Loucy (cell line): ENCODE results near the gene FAM237A.

ENCODE experiments used
- H2AFZ ChIP-seq: fragments of 200-600 bp; sonication (generic); 2 replicates; pipeline ENCODE4 v1.6.0; 2016; ENCODE audit warnings: antibody characterized with exemption, mild to moderate bottlenecking, low read length, moderate library complexity
- H3F3A ChIP-seq: fragments of 200-600 bp; 2 replicates; pipeline ENCODE4 v1.6.0; 2016; ENCODE audit warnings: antibody characterized with exemption, low read depth, mild to moderate bottlenecking
- H3K27me3 ChIP-seq: fragments of 200-600 bp; sonication (generic); 2 replicates; pipeline ENCODE4 v1.6.1; 2014; ENCODE audit warnings: low read length, mild to moderate bottlenecking; ENCODE audit not compliant: insufficient read depth, poor library complexity, severe bottlenecking
- H3K36me3 ChIP-seq: fragments of 200-600 bp; sonication (generic); 2 replicates; pipeline ENCODE4 v1.6.1; 2016; ENCODE audit warnings: low read length; ENCODE audit not compliant: insufficient read depth
- H3K4me1 ChIP-seq: fragments of 200-600 bp; sonication (generic); 2 replicates; pipeline ENCODE4 v1.5.1; 2014; ENCODE audit warnings: low read length, mild to moderate bottlenecking; ENCODE audit not compliant: insufficient read depth, poor library complexity, severe bottlenecking
- H3K4me2 ChIP-seq: fragments of 200-600 bp; sonication (generic); 2 replicates; pipeline ENCODE4 v1.6.0; 2014; ENCODE audit warnings: antibody characterized with exemption, low read length, low read depth, mild to moderate bottlenecking; ENCODE audit not compliant: poor library complexity, severe bottlenecking
- H3K4me3 ChIP-seq: fragments of 200-600 bp; sonication (generic); 2 replicates; pipeline ENCODE4 v1.5.1; 2014; ENCODE audit warnings: low read length, mild to moderate bottlenecking, mixed read lengths; ENCODE audit not compliant: poor library complexity, severe bottlenecking
- H3K79me2 ChIP-seq: fragments of 200-600 bp; sonication (generic); 2 replicates; pipeline ENCODE4 v1.6.1; 2014; ENCODE audit warnings: low read length; ENCODE audit not compliant: insufficient read depth
- H3K9ac ChIP-seq: fragments of 200-600 bp; sonication (generic); 2 replicates; pipeline ENCODE4 v1.6.0; 2014; ENCODE audit warnings: mild to moderate bottlenecking, low read depth, low read length, moderate library complexity; ENCODE audit not compliant: poor library complexity, severe bottlenecking
- H3K9me2 ChIP-seq: fragments of 200-600 bp; sonication (generic); replicated peaks from 2 replicates; pipeline ENCODE4 v1.6.1; 2016; ENCODE audit warnings: low read depth, low read length, mixed read lengths
- H3K9me3 ChIP-seq: fragments of 200-600 bp; sonication (generic); 2 replicates; pipeline ENCODE4 v1.6.1; 2014; ENCODE audit warnings: mild to moderate bottlenecking, antibody characterized with exemption, low read length, low read depth; ENCODE audit not compliant: insufficient read depth
- H4K20me1 ChIP-seq: fragments of 200-600 bp; sonication (generic); 2 replicates; pipeline ENCODE4 v1.6.0; 2014; ENCODE audit warnings: antibody characterized with exemption, low read length, mild to moderate bottlenecking; ENCODE audit not compliant: insufficient read depth, poor library complexity, severe bottlenecking
- CTCF ChIP-seq: fragments of 200-600 bp; sonication (generic); conservative IDR thresholded peaks from 2 replicates; pipeline ENCODE4 v1.5.1; 2014; ENCODE audit warnings: mild to moderate bottlenecking, antibody characterized with exemption, low read length
- EZH2phosphoT487 ChIP-seq: fragments of 200-600 bp; IDR thresholded peaks from 2 replicates; pipeline ENCODE4 v1.6.1; 2018; ENCODE audit warnings: antibody characterized with exemption, mild to moderate bottlenecking, moderate library complexity, borderline replicate concordance

The FAM237A gene

GRCh38 chr2:206688990-206689389 is 46.7 kb downstream of the FAM237A start:
- H3K4me3 ChIP-seq: no peak overlapping the region
- TF ChIP-seq CTCF (no peak), EZH2phosphoT487 (no peak)
- no peak overlapping the region for H3K9ac ChIP-seq
- H3K9me3 ChIP-seq: no peaks in the 10 kb centered on the region
- no peaks in the 10 kb centered on the region for H3K36me3 ChIP-seq
- no peaks in the 10 kb centered on the region for H3K79me2 ChIP-seq
- no peak overlapping the region for H2AFZ ChIP-seq
- no peaks in the 10 kb centered on the region for H3K9me2 ChIP-seq
- H3F3A ChIP-seq: no peaks in the 10 kb centered on the region
- no peaks in the 10 kb centered on the region for H3K27me3 ChIP-seq
- H4K20me1 ChIP-seq: no peaks in the 10 kb centered on the region
- H3K4me1 ChIP-seq: no peaks in the 10 kb centered on the region
- no peak overlapping the region for H3K4me2 ChIP-seq

GRCh38 chr2:206692971-206693370 is 50.7 kb downstream of the FAM237A start:
- no peak for TF ChIP-seq CTCF
- no peak for TF ChIP-seq EZH2phosphoT487
- H3F3A ChIP-seq: no peaks in the 10 kb centered on the region
- no peaks in the 10 kb centered on the region for H3K27me3 ChIP-seq
- no peaks in the 10 kb centered on the region for H4K20me1 ChIP-seq
- no peaks in the 10 kb centered on the region for H3K79me2 ChIP-seq
- H3K9me2 ChIP-seq: no peaks in the 10 kb centered on the region
- no peaks in the 10 kb centered on the region for H3K36me3 ChIP-seq
- H3K4me2 ChIP-seq: no peak overlapping the region
- H3K9me3 ChIP-seq: no peaks in the 10 kb centered on the region
- H3K9ac ChIP-seq: no peak overlapping the region
- H2AFZ ChIP-seq: no peak overlapping the region
- no peaks in the 10 kb centered on the region for H3K4me1 ChIP-seq
- H3K4me3 ChIP-seq: no peak overlapping the region

GRCh38 chr2:206693399-206694137 is 51.3 kb downstream of the FAM237A start:
- H3K27me3 ChIP-seq: no peaks in the 10 kb centered on the region
- H2AFZ ChIP-seq: no peak overlapping the region
- H4K20me1 ChIP-seq: no peaks in the 10 kb centered on the region
- no peaks in the 10 kb centered on the region for H3K4me1 ChIP-seq
- no peak overlapping the region for H3K9ac ChIP-seq
- H3K79me2 ChIP-seq: no peaks in the 10 kb centered on the region
- H3K36me3 ChIP-seq: no peaks in the 10 kb centered on the region
- no peak overlapping the region for H3K4me2 ChIP-seq
- no peaks in the 10 kb centered on the region for H3K9me2 ChIP-seq
- H3F3A ChIP-seq: no peaks in the 10 kb centered on the region
- no peak for TF ChIP-seq EZH2phosphoT487
- TF ChIP-seq CTCF: peak; percentile 85
- H3K9me3 ChIP-seq: no peaks in the 10 kb centered on the region
- no peak overlapping the region for H3K4me3 ChIP-seq
